NB4 (cell line): Measurements from ENCODE around the gene STMN3.

Experiments used
- POLR2A ChIP-seq: IDR thresholded peaks from 2 replicates; pipeline ENCODE4 v1.6.1; 2011; ENCODE audit warnings: mild to moderate bottlenecking; ENCODE audit not compliant: insufficient read length; ENCODE audit errors: extremely low read depth
- TF ChIP-seq, protein P1 (sequence below): IDR thresholded peaks from one replicate; pipeline ENCODE4 v1.5.1; 2012; ENCODE audit warnings: low read depth, low read length

DNA sequence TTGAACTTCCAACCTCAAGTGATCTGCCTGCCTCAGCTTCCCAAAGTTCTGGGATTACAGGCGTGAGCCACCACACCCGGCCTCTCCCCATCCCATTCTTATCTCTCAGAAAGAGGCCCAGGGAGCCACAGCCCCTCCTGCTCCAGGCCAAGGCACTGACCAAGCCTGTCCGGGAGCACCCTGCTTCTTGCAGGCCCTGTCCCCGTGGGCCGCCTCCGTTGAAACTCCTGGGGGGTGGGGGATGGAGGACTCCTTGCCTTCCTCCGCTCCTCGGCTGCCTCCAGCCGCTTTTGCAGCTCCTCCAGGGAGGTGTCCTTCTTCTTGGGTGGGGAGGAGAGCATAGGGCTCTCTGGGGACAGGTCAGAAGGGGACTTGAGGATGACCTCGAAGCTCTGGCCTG lies 9.7 kb downstream of the STMN3 start:
- TF ChIP-seq, protein P1, sequence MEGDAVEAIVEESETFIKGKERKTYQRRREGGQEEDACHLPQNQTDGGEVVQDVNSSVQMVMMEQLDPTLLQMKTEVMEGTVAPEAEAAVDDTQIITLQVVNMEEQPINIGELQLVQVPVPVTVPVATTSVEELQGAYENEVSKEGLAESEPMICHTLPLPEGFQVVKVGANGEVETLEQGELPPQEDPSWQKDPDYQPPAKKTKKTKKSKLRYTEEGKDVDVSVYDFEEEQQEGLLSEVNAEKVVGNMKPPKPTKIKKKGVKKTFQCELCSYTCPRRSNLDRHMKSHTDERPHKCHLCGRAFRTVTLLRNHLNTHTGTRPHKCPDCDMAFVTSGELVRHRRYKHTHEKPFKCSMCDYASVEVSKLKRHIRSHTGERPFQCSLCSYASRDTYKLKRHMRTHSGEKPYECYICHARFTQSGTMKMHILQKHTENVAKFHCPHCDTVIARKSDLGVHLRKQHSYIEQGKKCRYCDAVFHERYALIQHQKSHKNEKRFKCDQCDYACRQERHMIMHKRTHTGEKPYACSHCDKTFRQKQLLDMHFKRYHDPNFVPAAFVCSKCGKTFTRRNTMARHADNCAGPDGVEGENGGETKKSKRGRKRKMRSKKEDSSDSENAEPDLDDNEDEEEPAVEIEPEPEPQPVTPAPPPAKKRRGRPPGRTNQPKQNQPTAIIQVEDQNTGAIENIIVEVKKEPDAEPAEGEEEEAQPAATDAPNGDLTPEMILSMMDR, result no peak
- TF ChIP-seq POLR2A, result no peak
